NCI-H524 (cell line): Measurements from ENCODE around the gene KIF12.

Source experiments
- DNase-seq, 2 experiments: peaks; one replicate each; lab custom pipeline; 2025; lab: John Stamatoyannopoulos, UW

The KIF12 gene

GRCh38 chr9:114105236-114105635 lies 6.1 kb upstream of the KIF12 start:
- no peak for DNase-seq

GRCh38 chr9:114102484-114102883 lies 3.4 kb upstream of the KIF12 start:
- DNase-seq, result no peak

GRCh38 chr9:114100536-114100935 lies 1.4 kb upstream of the KIF12 start:
- DNase-seq, result no peak

- peak; percentile 91 for DNase-seq
Observed at GRCh38 chr9:114099669-114100270, 678 bp upstream of the KIF12 start.

GRCh38 chr9:114098021-114098935 lies 814 bp downstream of the KIF12 start:
- DNase-seq, result peak; percentile 70 to 74

DNA sequence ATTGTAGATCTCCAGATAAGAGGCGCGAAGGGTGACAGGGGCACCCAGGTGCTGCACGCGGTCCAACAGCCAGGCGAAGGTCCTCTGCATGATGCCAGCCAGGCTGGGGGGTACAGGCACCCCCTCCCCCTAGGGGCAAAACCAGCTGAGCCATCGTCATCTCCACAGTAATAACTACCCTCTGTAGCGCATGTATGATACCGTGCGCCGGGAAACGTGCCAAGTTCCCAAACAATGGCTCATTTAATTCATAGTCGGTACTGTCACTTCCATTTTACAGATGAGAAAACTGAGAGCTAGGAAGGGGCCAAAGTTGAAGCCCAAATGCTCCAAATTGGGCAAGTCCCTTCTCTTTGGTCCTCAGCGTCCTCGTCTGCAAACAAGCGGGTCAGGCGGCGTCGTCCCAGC lies 1.5 kb downstream of the KIF12 start:
- no peak for DNase-seq

DNA sequence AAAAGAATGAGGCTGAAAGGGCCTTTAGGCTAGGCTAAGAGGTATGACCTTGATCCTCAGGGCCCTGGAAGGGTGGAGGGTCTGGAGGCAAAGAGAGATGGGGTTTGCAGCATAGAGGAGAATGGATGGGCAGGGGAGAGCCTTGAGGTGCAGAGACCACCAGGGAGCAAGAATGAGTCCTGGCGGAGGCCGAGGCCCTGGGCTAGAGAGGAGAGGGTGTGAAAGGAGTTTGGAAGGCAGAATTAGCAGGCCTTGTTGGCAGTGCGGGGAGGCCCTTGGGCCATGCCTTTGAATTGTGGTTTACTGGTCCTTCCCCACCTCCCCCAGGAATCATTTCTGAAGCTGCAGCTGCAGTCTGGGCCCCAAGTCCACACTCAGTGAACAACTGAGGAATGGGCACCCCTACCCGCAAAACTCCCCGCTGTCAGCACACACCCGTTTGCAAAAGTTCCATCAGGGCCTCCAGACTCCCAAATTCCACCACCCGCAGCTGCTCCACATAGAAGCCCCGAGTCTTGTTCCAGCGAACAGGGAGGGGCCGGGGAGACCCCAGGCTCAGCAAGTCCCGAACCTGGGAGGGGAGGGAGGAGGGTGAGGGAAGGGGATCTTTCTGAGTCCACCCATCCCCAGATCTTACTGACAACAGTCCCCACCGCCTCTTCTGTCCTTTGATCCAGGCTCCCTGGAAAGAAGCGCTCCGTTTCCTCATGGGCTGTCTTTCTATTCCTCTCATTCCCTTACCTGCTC lies 2.1 kb downstream of the KIF12 start:
- no peak for DNase-seq

DNA sequence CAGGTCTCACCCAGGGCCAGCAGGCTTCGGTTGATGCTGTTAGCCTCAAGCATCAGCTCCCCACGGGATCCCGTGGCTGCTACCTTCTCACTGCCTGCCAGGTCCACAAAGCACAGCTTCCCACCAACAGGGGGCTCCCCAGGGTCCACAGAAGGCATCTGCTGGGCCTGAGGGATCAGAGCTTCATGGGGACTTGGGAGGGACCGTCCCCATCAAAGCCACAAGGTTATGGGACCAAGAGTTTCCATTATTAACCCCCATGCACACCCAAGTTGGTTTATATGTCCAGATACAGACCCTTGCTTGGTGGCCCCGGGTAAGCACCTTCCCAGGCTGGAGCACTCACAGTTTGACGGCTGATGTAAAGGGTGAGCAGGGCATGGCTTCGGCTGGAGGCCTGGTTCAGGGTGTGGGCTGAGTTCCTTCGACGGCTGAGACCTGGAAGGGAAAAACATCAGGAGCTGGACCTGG lies 3.0 kb downstream of the KIF12 start:
- no peak for DNase-seq

DNA sequence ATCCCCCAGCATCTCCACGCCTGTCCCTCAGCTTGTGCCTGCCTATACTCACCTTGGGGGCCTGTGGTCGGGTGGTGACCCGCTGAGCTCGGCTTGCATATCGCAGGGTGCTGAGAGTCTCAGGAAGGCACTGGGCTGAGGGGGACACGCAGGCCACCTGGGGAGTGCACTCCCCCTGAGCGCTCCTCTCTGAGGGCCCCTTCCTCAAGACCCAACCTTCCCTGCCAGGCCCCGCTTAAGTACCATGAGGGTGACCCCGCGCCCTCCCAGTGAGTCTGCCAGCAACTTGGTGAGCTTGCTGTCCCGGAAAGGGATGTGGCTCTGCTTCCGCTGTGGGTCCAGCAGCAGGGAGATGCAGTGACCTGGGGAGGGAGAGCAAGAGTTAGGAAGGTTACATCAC lies 4.1 kb downstream of the KIF12 start:
- no peak for DNase-seq

DNA sequence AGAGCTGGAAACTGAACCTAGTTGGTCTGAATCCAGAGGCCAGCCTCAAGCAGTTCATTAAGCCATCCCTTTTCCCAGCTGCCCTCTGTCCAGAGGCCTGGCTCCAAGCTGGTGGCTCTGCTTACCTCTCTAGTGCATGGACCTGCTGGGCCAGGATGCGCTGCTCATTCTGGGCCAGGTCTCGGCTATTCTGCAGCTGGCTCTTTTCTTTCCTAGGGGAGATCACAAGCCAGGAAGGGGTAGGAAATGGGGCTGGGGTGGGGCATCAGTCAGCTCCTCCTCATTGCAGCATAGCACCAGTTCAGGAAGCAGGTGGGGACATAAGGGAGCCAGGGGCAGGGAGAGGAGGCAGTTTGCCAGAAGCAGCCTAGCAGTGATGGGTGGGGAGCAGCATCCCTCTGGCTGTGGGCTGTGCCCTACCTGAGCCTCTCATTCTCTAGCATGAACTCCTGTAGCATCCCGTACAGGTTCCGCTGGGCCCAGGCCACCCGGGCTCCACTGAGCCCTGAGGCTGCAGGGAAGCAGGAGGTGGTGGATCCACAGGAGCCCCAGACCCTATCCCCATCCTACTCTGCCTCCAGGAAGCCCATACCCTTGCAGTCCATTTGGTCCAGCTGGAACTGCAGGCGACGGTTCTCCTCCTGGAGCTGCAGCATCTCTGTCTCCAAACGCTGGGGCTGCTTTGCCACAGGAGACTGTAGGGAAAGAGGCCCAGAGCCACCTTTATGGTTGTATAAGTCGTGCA lies 5.2 kb downstream of the KIF12 start:
- DNase-seq, result no peak

GRCh38 chr9:114093031-114093471 lies 6.0 kb downstream of the KIF12 start:
- DNase-seq, result no peak

- DNase-seq, result no peak
Observed at GRCh38 chr9:114092336-114092735, 6.8 kb downstream of the KIF12 start.

DNA sequence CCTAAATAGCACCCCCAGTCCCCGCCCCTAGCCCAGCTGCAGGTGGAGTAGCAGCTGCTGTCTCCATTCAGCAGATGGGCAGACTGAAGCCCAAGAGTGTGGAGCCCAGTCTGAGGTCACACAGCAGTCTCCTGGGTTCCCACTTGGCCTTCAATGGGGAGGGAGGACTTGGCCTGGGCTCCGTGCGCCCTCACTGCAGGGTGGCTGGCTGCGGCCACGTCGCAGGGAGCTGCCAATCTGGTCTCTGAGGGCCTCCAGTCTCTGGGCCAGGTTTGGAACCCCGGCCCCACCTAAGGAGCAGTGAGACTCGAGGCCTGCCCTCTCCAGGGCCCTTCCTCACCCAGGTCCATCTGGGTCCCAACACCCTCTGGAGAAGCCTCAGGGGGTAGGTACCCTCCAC lies 7.4 kb downstream of the KIF12 start:
- DNase-seq, result no peak

DNA sequence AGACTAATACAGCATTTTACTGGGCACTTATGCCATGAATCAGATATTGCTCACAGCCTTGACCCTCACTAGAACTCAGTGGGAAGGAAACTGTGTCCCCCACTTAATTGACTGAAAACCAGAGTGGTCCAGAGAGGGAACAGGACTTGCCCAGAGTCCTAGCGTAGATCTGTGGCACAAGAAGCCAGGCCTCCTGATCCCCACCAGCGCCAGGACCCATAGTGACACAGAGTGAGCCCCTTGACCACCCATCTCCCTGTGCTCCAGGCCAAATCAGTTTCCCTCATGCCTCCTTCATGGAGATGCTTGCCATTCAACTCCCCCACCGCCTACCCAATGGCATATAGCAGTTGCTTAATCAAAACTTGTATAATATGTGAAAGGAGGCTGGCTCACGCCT lies 8.3 kb downstream of the KIF12 start:
- DNase-seq, result no peak

- DNase-seq, result no peak
Observed at GRCh38 chr9:114089206-114089840, 9.8 kb downstream of the KIF12 start.

- DNase-seq, result no peak
Observed at GRCh38 chr9:114088571-114089170, 10.4 kb downstream of the KIF12 start.

DNA sequence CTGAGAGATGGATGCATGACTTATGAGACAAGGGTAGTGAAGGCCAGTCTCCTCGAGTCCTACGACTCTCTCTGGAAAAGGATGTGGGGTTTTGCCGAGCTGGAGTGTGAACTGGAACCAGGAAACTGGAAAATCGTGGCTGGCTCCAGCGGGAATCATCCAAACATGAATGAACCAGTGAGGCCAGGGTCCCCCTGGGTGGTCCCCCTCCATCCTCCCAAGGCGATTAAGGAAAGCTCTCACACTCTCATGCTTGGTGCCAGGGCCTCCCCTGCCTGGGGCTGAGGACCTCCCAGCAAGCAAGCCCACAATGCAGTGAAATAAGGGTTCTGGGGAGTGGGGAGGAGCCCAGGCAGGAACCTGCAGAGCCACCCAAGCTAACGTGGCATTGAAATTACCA lies 11.4 kb downstream of the KIF12 start:
- DNase-seq, result no peak

- no peak for DNase-seq
Observed at GRCh38 chr9:114086607-114087006, 12.5 kb downstream of the KIF12 start.

- DNase-seq, result no peak
Observed at GRCh38 chr9:114086009-114086408, 13.1 kb downstream of the KIF12 start.

GRCh38 chr9:114085387-114085789 lies 13.7 kb downstream of the KIF12 start:
- DNase-seq, result no peak
